MM.1S (cell line): ENCODE measurements around the gene PANK2.

Experiments used
- CTCF ChIP-seq: fragments of 300-600 bp; sonication (generic); IDR thresholded peaks from 2 replicates; pipeline ENCODE4 v1.5.1; 2016; ENCODE audit warnings: antibody characterized with exemption, low read length, mixed read lengths
- EZH2phosphoT487 ChIP-seq: fragments of 300-600 bp; sonication (generic); IDR thresholded peaks from 2 replicates; pipeline ENCODE4 v1.6.1; 2018; ENCODE audit warnings: antibody characterized with exemption, low read length

DNA sequence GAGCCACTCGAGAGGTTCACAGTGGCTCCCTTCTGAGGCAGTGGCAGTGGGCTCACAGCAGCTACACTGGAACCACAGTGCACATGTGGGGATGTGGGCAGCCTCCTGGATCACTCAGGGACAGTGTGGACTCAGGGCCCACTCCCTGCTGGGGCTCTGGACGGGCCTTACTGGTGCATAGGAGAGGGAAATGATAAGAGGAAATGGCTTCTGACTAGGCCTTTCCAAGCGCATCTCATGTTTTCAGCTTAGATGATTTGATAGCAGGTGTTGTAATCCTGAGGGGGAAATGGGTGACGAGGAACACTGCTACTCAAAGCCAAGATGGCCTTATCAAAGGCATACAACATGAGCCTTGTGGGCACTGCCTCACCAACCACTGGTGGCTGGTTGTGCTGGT is 44.0 kb downstream of the PANK2 start:
- no peak for TF ChIP-seq CTCF
- TF ChIP-seq EZH2phosphoT487: no peak
